GM19193 (cell line): Measurements from ENCODE around the gene KRT2.

Source experiments
- POLR2A ChIP-seq: IDR thresholded peaks from 4 replicates; pipeline ENCODE4 v1.6.1; 2011; ENCODE audit not compliant: insufficient read depth, insufficient read length; ENCODE audit errors: extremely low read depth

KRT2 gene

GRCh38 chr12:52660934-52661499 is 9.0 kb upstream of the KRT2 start:
- TF ChIP-seq POLR2A, result no peak

DNA sequence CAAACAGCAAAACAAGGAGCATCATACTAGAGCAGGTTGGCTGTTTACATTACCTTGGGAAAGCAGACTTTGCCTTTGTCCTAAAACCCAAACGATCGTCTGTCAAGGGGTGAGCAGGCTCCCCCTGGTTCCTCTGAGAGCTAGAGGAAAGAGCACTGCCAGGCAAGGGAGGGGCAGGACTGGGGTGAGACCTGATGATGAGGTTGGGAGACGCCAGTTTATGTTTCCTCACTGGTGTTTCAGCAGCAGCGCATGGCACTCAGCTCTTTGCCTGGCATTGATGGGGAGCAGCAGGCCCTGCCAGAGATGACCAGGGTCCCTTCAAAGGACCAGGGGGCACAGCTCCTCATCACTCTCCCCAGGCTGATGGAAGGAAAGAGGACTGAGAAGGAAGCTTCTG is 7.9 kb upstream of the KRT2 start:
- no peak for TF ChIP-seq POLR2A

GRCh38 chr12:52659395-52659794 is 7.4 kb upstream of the KRT2 start:
- no peak for TF ChIP-seq POLR2A

- no peak for TF ChIP-seq POLR2A
Measured at GRCh38 chr12:52658196-52658595, 6.2 kb upstream of the KRT2 start.

DNA sequence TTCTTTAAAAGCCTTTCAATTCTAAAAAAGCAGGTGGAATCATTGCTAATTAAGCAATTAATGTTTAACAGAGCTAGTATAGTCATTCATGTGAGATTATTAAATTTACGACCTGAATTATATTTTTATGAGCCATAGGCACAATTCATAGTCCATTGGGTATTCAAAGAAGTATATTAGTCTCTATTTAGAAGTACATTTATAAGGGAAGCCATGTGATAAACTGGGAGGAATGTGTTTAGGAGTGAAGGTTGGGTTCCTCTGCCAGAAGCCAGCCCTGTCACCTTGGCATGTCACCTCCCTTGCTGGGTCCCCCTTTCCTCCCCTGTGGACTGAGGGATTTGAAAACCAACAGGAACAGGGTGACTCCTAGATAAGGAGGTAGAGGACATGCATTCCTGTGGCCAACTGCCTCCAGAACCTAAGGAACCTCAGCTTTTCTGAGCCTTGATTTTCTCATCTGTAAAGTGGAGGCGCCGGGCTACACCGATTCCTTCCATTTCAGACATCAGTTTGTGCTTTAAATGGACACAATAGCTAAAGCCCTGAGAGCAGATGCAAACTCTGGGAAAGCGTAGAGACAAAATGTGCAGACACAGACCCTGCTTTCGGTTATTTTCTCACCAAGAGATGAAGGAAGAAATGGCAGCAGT is 5.4 kb upstream of the KRT2 start:
- TF ChIP-seq POLR2A, result no peak

- no peak for TF ChIP-seq POLR2A
Measured at GRCh38 chr12:52656616-52657015, 4.6 kb upstream of the KRT2 start.

DNA sequence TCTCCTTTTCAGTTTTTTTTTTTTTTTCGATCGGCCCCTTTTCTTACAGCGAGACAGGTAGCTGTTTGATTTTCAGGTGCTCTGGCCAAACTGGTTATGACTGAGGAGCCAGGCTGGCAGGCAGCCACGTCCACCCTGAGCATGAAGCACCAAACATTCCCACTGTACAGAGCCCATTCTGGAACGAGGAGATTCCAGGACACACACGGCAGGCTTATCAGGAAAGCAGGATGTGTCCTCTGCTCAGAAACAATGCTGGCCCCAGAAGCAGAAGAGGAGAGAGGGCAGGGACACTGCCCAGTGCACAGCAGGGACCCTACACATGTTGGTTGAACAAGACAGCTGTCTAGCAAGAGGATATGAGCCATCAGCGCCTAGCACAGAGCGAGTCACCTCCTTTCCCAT is 3.7 kb upstream of the KRT2 start:
- TF ChIP-seq POLR2A, result no peak

DNA sequence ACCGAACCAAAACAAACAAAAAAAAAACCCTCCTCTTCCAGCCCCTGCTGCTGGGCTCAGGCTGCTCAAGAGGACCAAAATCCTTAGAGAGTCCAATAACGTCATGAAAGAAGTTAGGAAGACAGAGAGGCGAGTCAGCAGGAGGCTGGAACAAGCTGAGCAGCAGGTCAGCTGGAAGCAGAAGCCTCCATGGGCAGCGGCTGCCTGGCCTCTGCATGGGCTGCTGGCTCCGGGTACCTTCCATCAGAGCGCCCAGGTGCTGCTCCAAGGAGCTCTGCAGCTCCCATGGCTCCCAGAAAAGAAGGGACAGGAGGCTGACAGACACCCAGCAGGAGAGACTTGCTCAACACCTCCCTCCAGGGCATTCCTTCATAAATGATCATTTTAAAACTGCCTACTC is 3.2 kb upstream of the KRT2 start:
- no peak for TF ChIP-seq POLR2A

- no peak for TF ChIP-seq POLR2A
Measured at GRCh38 chr12:52650520-52651081, 1.4 kb downstream of the KRT2 start.

GRCh38 chr12:52649066-52649465 is 2.9 kb downstream of the KRT2 start:
- no peak for TF ChIP-seq POLR2A

DNA sequence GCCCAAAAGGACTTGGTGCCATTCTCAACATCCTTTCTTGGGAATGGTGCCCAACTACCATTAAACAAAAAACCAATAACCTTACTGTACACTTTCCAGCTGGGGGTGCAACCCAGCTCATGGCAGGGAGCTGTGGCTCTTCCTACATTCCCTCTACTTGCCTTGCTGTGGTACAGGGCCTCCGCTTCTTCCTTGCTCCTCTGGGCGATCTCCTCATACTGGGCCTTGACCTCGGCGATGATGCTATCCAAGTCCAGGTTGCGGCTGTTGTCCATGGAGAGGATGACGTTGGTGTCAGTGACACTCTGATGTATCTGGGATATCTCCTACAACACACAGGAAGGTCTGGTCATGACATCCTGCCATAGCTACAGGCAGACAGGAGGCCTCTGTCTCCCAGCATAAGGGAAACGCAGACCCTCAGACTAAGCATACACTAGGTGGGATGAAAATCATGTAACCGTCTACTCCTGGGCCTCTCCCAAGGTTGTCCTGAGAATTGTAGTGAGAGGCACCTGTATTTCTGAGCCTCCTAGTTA is 3.9 kb downstream of the KRT2 start:
- TF ChIP-seq POLR2A, result no peak

DNA sequence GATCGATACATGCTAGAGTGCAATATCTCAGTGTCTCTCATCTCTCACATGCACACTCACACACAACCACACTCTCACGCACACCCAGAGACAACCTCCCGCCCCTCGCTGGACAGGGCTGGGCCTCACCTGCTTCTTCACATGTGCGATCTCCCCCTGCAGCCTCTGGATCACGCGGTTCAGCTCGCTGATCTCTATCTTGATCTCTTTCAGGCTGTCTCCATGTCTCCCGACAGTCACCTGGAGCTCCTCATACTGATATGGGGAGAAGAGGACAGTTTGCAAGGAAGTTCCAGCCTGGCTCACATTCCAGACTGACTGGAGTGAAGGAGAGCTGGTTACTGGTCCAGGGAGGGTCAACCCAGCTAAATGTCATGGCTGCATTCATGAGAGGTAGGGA is 4.4 kb downstream of the KRT2 start:
- no peak for TF ChIP-seq POLR2A

DNA sequence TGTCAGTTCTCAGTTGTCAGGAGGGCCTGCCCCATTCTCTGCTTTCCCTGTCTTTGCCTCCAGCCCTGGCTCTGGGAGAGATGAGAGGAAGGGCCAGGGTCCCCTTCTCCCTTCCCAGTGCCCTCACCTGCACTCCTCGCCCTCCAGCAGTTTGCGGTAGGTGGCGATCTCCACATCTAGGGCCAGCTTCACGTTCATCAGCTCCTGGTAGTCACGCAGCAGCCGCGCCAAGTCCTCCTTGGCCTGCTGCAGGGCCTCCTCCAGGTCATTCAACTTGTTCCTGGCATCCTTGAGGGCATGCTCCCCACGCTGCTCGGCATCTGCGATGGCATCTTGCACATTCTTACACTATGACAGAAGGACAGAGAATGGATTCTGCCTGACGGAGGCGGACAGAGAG is 5.4 kb downstream of the KRT2 start:
- TF ChIP-seq POLR2A, result no peak

DNA sequence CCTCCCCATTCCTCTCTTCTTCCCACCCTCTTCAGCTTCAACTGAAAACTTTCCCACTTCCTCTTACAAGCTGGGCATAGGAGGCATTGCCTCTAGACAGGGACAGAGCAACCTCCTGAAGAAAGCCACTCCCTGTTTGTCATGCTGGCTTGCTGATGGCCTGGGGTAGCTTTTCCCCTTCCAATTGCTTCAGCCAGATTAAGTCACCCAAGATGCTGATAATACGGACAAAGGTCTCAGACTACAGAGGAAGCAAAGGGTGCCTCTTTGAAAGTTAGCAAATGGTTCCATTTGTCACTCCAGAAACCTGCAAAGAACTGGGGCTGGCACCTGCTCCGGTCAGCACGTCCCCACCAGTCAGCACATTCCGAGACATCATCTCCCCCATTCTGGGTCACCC is 6.0 kb downstream of the KRT2 start:
- TF ChIP-seq POLR2A, result no peak

- TF ChIP-seq POLR2A, result no peak
Measured at GRCh38 chr12:52645120-52645761, 6.8 kb downstream of the KRT2 start.

GRCh38 chr12:52644078-52644415 is 8.0 kb downstream of the KRT2 start:
- no peak for TF ChIP-seq POLR2A
